ENCODE results near the gene RNF186.

The RNF186 gene

GRCh38 chr1:19794583-19794982, 20.5 kb downstream of the RNF186 start:
- no peak for DNase-seq (ENCODE audit: low read depth in 2 of 2)

- no peak for DNase-seq (ENCODE audit: low read depth in 2 of 2)
These were observed 21.6 kb downstream of the RNF186 start for GRCh38 chr1:19793360-19794046.

- DNase-seq (ENCODE audit: low read depth in 2 of 2): no peak
These were observed 22.7 kb downstream of the RNF186 start for GRCh38 chr1:19792237-19793002.

GRCh38 chr1:19790061-19790975, 24.8 kb downstream of the RNF186 start:
- DNase-seq (ENCODE audit: low read depth in 2 of 2): peak; percentile 6 to 15

GRCh38 chr1:19786988-19787423, 28.1 kb downstream of the RNF186 start:
- no peak for DNase-seq (ENCODE audit: low read depth in 2 of 2)

GRCh38 chr1:19785660-19786059, 29.4 kb downstream of the RNF186 start:
- DNase-seq (ENCODE audit: low read depth in 2 of 2): no peak

- DNase-seq (ENCODE audit: low read depth in 2 of 2): no peak
These were observed 34.7 kb downstream of the RNF186 start for GRCh38 chr1:19780267-19780877.

GRCh38 chr1:19776933-19777332, 38.1 kb downstream of the RNF186 start:
- DNase-seq (ENCODE audit: low read depth in 2 of 2): no peak

GRCh38 chr1:19776287-19776686, 38.8 kb downstream of the RNF186 start:
- DNase-seq (ENCODE audit: low read depth in 2 of 2): no peak

- DNase-seq (ENCODE audit: low read depth in 2 of 2): no peak
These were observed 39.3 kb downstream of the RNF186 start for GRCh38 chr1:19775831-19776230.

- DNase-seq (ENCODE audit: low read depth in 2 of 2): no peak
These were observed 39.8 kb downstream of the RNF186 start for GRCh38 chr1:19775317-19775716.

- DNase-seq (ENCODE audit: low read depth in 2 of 2): no peak
These were observed 40.8 kb downstream of the RNF186 start for GRCh38 chr1:19774180-19774785.

- no peak for DNase-seq (ENCODE audit: low read depth in 2 of 2)
These were observed 41.6 kb downstream of the RNF186 start for GRCh38 chr1:19773485-19773884.

GRCh38 chr1:19772053-19772452, 43.0 kb downstream of the RNF186 start:
- DNase-seq (ENCODE audit: low read depth in 2 of 2): no peak

GRCh38 chr1:19771350-19771749, 43.7 kb downstream of the RNF186 start:
- DNase-seq (ENCODE audit: low read depth in 2 of 2): no peak

GRCh38 chr1:19770436-19771190, 44.5 kb downstream of the RNF186 start:
- DNase-seq (ENCODE audit: low read depth in 2 of 2): no peak

- DNase-seq (ENCODE audit: low read depth in 2 of 2): no peak
These were observed 45.7 kb downstream of the RNF186 start for GRCh38 chr1:19769211-19769932.

- DNase-seq (ENCODE audit: low read depth in 2 of 2): no peak
These were observed 46.5 kb downstream of the RNF186 start for GRCh38 chr1:19768353-19769210.

GRCh38 chr1:19765623-19766022, 49.5 kb downstream of the RNF186 start:
- DNase-seq (ENCODE audit: low read depth in 2 of 2): peak; percentile 84

All from fibroblast of skin of left biceps (primary cell).